PC-9 (cell line): Measurements from ENCODE around the gene TRMU.

Experiments used
- CTCF ChIP-seq: fragments of 200-600 bp; sonication (generic); conservative IDR thresholded peaks from 2 replicates; pipeline ENCODE4 v1.6.1; 2017; ENCODE audit warnings: mixed run types, antibody characterized with exemption, mild to moderate bottlenecking, moderate library complexity
- EZH2 ChIP-seq: fragments of 200-600 bp; sonication (generic); IDR thresholded peaks from 2 replicates; pipeline ENCODE4 v1.8.0; 2017; ENCODE audit warnings: antibody characterized with exemption, low read depth

GRCh38 chr22:46287873-46288751 lies 47.4 kb upstream of the TRMU start:
- TF ChIP-seq EZH2: no peak
- TF ChIP-seq CTCF: no peak
